A204.1 (cell line): ENCODE measurements around the gene MICALL2.

ENCODE experiments used
- FAIRE-seq: peaks from 2 replicates; lab custom pipeline; 2012; peaks lifted over from hg19 to GRCh38; lab: Jason Lieb, UNC

MICALL2 gene

DNA sequence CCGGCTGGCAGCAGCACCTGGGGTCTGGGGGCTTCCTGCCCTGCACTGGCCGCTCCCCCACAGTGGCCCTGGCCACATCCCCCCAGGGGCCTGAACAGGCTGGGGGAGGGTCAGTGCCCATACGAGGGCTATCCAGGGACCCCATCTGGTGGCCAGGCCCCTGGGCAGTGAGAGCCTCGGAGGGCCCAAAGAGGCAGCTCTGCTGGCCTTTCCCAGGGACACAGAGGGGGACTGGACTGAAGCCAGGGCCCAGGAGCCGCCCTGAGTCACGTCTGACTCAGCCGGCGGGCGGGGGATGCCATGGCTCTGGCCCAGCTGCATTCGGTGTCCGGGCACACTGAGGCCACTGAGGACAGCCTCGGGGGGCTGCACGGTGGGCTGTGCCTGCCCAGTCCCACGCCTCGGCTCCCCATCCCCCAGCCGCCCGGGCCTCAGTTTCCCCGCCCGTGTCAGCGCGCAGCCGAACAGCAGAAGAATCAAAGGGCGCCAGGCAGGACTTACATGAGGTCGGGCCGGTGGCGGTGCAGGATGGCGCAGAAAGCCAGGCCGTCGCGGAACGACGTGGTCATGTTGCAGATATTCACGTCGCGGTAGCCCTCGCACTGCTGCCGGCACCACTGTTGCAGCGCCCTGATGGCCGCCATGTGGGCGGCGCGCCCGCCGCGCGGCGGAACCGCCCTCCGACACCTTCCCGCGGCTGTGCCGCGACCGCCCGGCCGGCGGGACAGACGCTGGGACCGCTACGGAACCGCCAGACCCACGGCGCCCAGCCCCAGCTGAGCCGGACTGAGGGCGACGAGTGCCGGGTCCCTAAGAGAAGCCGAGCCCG, at the start of gene MICALL2:
Gene MICALL2, minus strand, starts transcription at position 788 of the 829 bp plus-strand sequence. Its CDS starts 144 bp downstream, at position 644.
- no peak for FAIRE-seq

GRCh38 chr7:1508277-1508758, 49.0 kb upstream of the MICALL2 start:
- FAIRE-seq: no peak

- FAIRE-seq: no peak
Measured at GRCh38 chr7:1505731-1506550, 46.7 kb upstream of the MICALL2 start.

- FAIRE-seq: no peak
Measured at GRCh38 chr7:1503816-1504775, 44.8 kb upstream of the MICALL2 start, which contains the start of gene INTS1. TSS of gene INTS1 (minus strand) at chr7:1504389. CDS start at chr7:1503960, 429 bp downstream.

DNA sequence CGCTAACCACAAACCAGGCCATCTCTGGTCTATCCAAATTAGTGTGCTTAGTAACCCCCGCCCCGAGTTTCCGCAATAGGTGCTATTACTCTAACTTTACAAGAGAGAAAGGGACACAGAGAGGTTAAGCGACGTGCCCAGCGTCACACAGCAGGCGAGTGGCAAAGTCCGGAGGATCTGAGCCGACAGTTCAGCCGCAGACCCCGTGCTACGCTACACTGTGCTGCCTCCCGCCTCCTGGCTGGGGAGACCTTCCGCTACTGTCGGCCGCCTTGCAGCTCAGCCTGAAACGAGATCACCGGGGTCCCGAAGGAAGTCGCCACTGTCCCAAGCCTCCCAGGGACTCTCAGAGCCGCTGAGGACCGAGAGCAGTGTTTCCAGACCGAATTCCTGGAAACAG, 44.1 kb upstream of the MICALL2 start:
- no peak for FAIRE-seq

- no peak for FAIRE-seq
Measured at GRCh38 chr7:1502845-1503244, 43.6 kb upstream of the MICALL2 start.

DNA sequence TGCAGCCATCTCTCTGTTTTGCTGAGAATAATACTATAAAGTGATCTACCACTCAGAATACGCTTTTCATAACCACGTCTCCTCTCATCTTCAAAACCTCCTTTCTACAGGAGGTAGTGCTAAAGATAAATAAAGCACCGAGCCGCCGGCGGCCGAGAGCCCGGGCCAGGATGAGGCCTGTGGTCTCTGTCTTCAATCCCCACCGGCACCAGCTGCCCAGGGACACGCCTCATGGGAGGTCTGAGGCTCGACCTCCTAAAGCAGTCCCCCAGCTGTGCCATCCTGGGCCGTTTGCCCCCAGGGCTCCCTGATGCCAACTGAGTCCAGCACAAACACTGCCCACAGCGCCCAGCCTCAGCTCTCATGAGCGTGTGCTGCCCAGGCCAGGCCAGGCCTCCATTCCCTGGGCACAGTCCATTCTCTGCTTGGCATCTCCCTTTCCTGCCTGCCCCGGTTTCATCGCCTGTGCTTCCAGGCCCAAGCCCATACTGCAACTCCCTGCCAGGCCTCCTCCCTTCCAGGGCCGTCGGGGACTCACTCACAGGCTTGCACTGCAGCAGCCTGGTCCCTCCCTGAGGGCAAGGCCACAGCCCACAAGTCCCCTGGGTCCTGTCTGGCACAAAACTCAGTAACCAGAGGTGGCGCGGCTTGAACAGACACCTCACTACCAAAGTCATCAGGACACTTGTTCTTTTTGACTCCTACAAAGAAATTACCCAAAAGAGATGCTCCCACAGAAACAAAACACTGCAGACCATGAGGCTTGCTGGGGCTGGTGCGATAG, 42.4 kb upstream of the MICALL2 start:
- FAIRE-seq: no peak

- FAIRE-seq: no peak
Measured at GRCh38 chr7:1500064-1500807, 41.0 kb upstream of the MICALL2 start.

GRCh38 chr7:1499367-1500029, 40.2 kb upstream of the MICALL2 start:
- no peak for FAIRE-seq

- no peak for FAIRE-seq
Measured at GRCh38 chr7:1498370-1499305, 39.4 kb upstream of the MICALL2 start.

GRCh38 chr7:1497293-1497927, 38.1 kb upstream of the MICALL2 start:
- FAIRE-seq: no peak

GRCh38 chr7:1496531-1497292, 37.4 kb upstream of the MICALL2 start:
- no peak for FAIRE-seq

- FAIRE-seq: no peak
Measured at GRCh38 chr7:1495564-1496242, 36.4 kb upstream of the MICALL2 start.

- no peak for FAIRE-seq
Measured at GRCh38 chr7:1494866-1495563, 35.7 kb upstream of the MICALL2 start.

- FAIRE-seq: no peak
Measured at GRCh38 chr7:1494447-1494846, 35.2 kb upstream of the MICALL2 start.

DNA sequence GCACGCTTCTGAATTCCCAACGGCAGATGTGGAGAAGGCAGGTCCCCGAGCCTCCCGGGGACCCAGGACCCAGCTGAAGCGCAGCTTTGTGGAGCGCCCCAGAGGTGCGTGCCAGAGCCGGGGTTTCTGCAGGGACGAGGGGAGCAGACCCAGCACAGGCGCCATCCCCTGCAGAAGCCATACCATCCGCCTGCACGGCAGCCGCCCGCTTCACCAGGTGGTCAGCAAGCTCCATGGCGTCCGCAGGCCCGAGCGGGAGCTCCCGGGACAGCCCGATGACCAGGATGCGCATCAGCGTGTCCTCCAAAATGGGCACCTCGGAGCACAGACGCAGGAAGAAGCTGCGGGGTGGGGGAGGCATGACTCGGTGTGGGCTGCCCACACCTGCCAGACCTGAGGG, 34.3 kb upstream of the MICALL2 start:
- FAIRE-seq: no peak
